HepG2 (cell line): ENCODE measurements around the gene FRAS1. TPM values are rescaled to one million over a fixed set of nuclear protein-coding genes. Genes with fewer than 3 reads are reported as not detected.

ENCODE experiments used
- ATAC-seq: fragments of 200-7000 bp; cut with Tn5 transposase; 3 replicates; pipeline ENCODE4 v1.9.1; 2020; ENCODE audit warnings: mild to moderate bottlenecking, moderate library complexity
- BruUV-seq: library from RNA; stranded (reverse); fragments of 400-500 nt; replicated peaks from 2 replicates; lab custom pipeline; 2021; lab: Mats Ljungman, UMichigan
- CTCF ChIA-PET: fragments of 300-600 bp; formaldehyde crosslinking; extraction: SDS; loops from one replicate; lab custom pipeline; 2021; ENCODE audit warnings: low total read pairs, inconsistent platforms, low intra/inter-chr PET ratio; lab: Yijun Ruan, JAX
- POLR2A ChIA-PET: fragments of 350-600 bp; sonication (Branson Sonifier 250); formaldehyde crosslinking; loops from one replicate; lab custom pipeline; 2020; ENCODE audit warnings: antibody characterized with exemption, inconsistent platforms; lab: Yijun Ruan, JAX
- DNase-seq: peaks from one replicate; pipeline ENCODE4 v3.0.0-alpha.2; 2015; ENCODE audit warnings: low spot score
- FAIRE-seq: peaks from 3 replicates; lab custom pipeline; 2011; peaks lifted over from hg19 to GRCh38; lab: Jason Lieb, UNC
- H2AFZ ChIP-seq: one replicate; pipeline ENCODE4 v1.6.1; 2011; ENCODE audit warnings: low read length, inconsistent platforms
- H3K27ac ChIP-seq: fragments of 300-600 bp; 3 replicates; pipeline ENCODE4 v1.8.0; 2011; ENCODE audit warnings: mixed run types, mild to moderate bottlenecking, mixed read lengths, low read length, inconsistent platforms; ENCODE audit not compliant: insufficient read depth; ENCODE audit errors: extremely low read length
- H3K27me3 ChIP-seq, 2 experiments: fragments of 200-600 bp in 1 of 2; 2 replicates in 1 of 2; 3 replicates in 1 of 2; pipeline versions ENCODE4 v1.6.0 to v1.8.0; 2011; ENCODE audit warnings: low read length in 2 of 2, mild to moderate bottlenecking in 2 of 2, moderate library complexity in 2 of 2, inconsistent platforms in 1 of 2; ENCODE audit not compliant: insufficient read depth in 2 of 2, control insufficient read depth in 1 of 2
- H3K36me3 ChIP-seq, 2 experiments: fragments of 200-600 bp in 1 of 2; replicated peaks in 1 of 2; 2 replicates in 1 of 2; 3 replicates in 1 of 2; pipeline versions ENCODE4 v1.5.1 to v1.8.0; 2011; ENCODE audit warnings: low read length in 2 of 2, inconsistent platforms in 1 of 2; ENCODE audit not compliant: insufficient read depth in 2 of 2, control insufficient read depth in 1 of 2
- H3K4me1 ChIP-seq: 2 replicates; pipeline ENCODE4 v1.5.1; 2012; ENCODE audit warnings: low read length, inconsistent platforms; ENCODE audit not compliant: insufficient read depth
- H3K4me2 ChIP-seq: 2 replicates; pipeline ENCODE4 v1.6.0; 2011; ENCODE audit warnings: low read depth, low read length, inconsistent platforms
- H3K4me3 ChIP-seq, 3 experiments: fragments of 200-600 bp in 1 of 3; sonication (generic), shearing (Covaris generic) in 1 of 3; replicated peaks in 1 of 3; 2 replicates each; pipeline ENCODE4 v1.5.1; 2011 to 2016; ENCODE audit warnings: low read length in 3 of 3, inconsistent platforms in 2 of 3, low read depth in 2 of 3, mild to moderate bottlenecking in 2 of 3, control low read depth in 1 of 3, mixed read lengths in 1 of 3; ENCODE audit not compliant: insufficient read depth in 1 of 3
- H3K79me2 ChIP-seq: one replicate; pipeline ENCODE4 v1.6.1; 2011; ENCODE audit warnings: low read length, inconsistent platforms; ENCODE audit not compliant: insufficient read depth
- H3K9ac ChIP-seq: 2 replicates; pipeline ENCODE4 v1.6.0; 2011; ENCODE audit warnings: mild to moderate bottlenecking, low read depth, low read length, inconsistent platforms; ENCODE audit not compliant: insufficient read depth
- H3K9me3 ChIP-seq: 2 replicates; pipeline ENCODE4 v1.5.1; 2012; ENCODE audit warnings: mild to moderate bottlenecking, low read length
- H4K20me1 ChIP-seq: 2 replicates; pipeline ENCODE4 v1.6.0; 2011; ENCODE audit warnings: inconsistent platforms, mild to moderate bottlenecking, low read length, moderate library complexity; ENCODE audit not compliant: insufficient read depth
- ARID2 ChIP-seq: sonication (generic); formaldehyde crosslinking; IDR thresholded peaks from 2 replicates; pipeline ENCODE4 v1.8.1; 2022; ENCODE audit warnings: mild to moderate bottlenecking, missing genetic modification reagents, borderline replicate concordance
- GATAD2A ChIP-seq: IDR thresholded peaks from 2 replicates; pipeline ENCODE4 v1.6.1; 2016
- HIC2 ChIP-seq: sonication (generic); formaldehyde crosslinking; IDR thresholded peaks from 2 replicates; pipeline ENCODE4 v1.9.0; 2022; ENCODE audit warnings: low read depth, missing genetic modification reagents
- HIVEP1 ChIP-seq: sonication (generic); formaldehyde crosslinking; IDR thresholded peaks from 2 replicates; pipeline ENCODE4 v1.4.0; 2020; ENCODE audit warnings: mild to moderate bottlenecking, missing genetic modification reagents
- HMG20A ChIP-seq: IDR thresholded peaks from 2 replicates; pipeline ENCODE4 v1.6.1; 2016; ENCODE audit warnings: borderline replicate concordance
- HNF4A ChIP-seq: sonication (generic); formaldehyde crosslinking; IDR thresholded peaks from 2 replicates; pipeline ENCODE4 v1.4.0; 2020; ENCODE audit warnings: missing genetic modification reagents
- NFKB2 ChIP-seq: sonication (generic); formaldehyde crosslinking; IDR thresholded peaks from 2 replicates; pipeline ENCODE4 v1.4.0; 2020; ENCODE audit warnings: missing genetic modification reagents, borderline replicate concordance
- PAX8 ChIP-seq: sonication (generic); formaldehyde crosslinking; IDR thresholded peaks from 2 replicates; pipeline ENCODE4 v1.8.0; 2022; ENCODE audit warnings: mild to moderate bottlenecking, missing genetic modification reagents, borderline replicate concordance
- RCOR2 ChIP-seq: IDR thresholded peaks from 2 replicates; pipeline ENCODE4 v1.6.1; 2016; ENCODE audit warnings: missing biosample characterization, missing genetic modification reagents
- RFX1 ChIP-seq: fragments of 450-650 bp; IDR thresholded peaks from 2 replicates; pipeline ENCODE4 v1.6.1; 2017
- TFE3 ChIP-seq: IDR thresholded peaks from 2 replicates; pipeline ENCODE4 v1.6.1; 2016
- ZNF10 ChIP-seq: sonication (generic); formaldehyde crosslinking; IDR thresholded peaks from 2 replicates; pipeline ENCODE4 v1.4.0; 2020; ENCODE audit warnings: mild to moderate bottlenecking, low read depth, missing genetic modification reagents, borderline replicate concordance
- ZNF644 ChIP-seq: IDR thresholded peaks from 2 replicates; pipeline ENCODE4 v1.6.1; 2016; ENCODE audit warnings: low read depth
- ZNF839 ChIP-seq: sonication (generic); formaldehyde crosslinking; IDR thresholded peaks from 2 replicates; pipeline ENCODE4 v1.4.0; 2020; ENCODE audit warnings: missing genetic modification reagents, mild to moderate bottlenecking, borderline replicate concordance
- WGBS: methylation state at CpG from one replicate; pipeline ENCODE4 v1.1.6; 2017; ENCODE audit warnings: low lambda C conversion rate; 5-methylcytosine and 5-hydroxymethylcytosine counted together
- in situ Hi-C: cut with HindIII; loops from 2 replicates; pipeline ENCODE4 v1.10.0; 2017; ENCODE audit warnings: low pct_unique_long_range_greater_than_20kb; ENCODE audit not compliant: extremely low pct_ligation_motif_present
- intact Hi-C: fragments of 100-400 bp; cut with micrococcal nuclease; formaldehyde crosslinking; loops from one replicate; pipeline ENCODE4 v1.10.0; 2022; ENCODE audit not compliant: unreplicated experiment
- polyA plus RNA-seq, 8 experiments: library from polyadenylated mRNA; depleted of rRNA in 3 of 8; stranded (reverse) in 7 of 8; unstranded in 1 of 8; fragments of >200 nt; fragmentation: Illumina TruSeq in 4 of 8; extraction: Trizol in 4 of 8; gene quantifications; 2 replicates each; pipeline versions ENCODE4 v1.2.1 to v1.2.3, GENCODE V29; 2011 to 2016; ENCODE audit warnings: low read depth in 4 of 8, missing spikeins in 1 of 8, mixed read lengths in 1 of 8; ENCODE audit not compliant: insufficient read depth in 1 of 8
- total RNA-seq, 5 experiments: library from RNA; depleted of rRNA; stranded (reverse); fragments of >200 nt; fragmentation: Illumina TruSeq; extraction: Trizol; gene quantifications; 2 replicates each; pipeline ENCODE4 v1.2.3, GENCODE V29; 2016; ENCODE audit warnings: low read depth in 1 of 5

Gene FRAS1
- total and polyA plus RNA-seq, 2 of the 13 experiments (the other 11 are each of a cell fraction or from before 2014, with no cell fraction given) = 22.5 to 31.6 TPM

GRCh38 chr4:78205591-78205990 is 148.5 kb downstream of the FRAS1 start (continued):
- TF ChIP-seq ZNF644 (CRISPR knock-in tag) (no peak), HIC2 (CRISPR knock-in tag) (no peak), ZNF10 (no peak), PAX8 (CRISPR knock-in tag) (no peak), HIVEP1 (CRISPR knock-in tag) (no peak), ZNF839 (CRISPR knock-in tag) (no peak), RFX1 (no peak)
- TF ChIP-seq, all 625 proteins: peak for 0

- Histone ChIP-seq H3K36me3 (no peaks in the 10 kb centered on the region; a peak in 1 of 5 replicates), H3K27me3 (no peaks in the 10 kb centered on the region), H3K4me2 (no peak overlapping the region), H3K4me1 (peaks cover 61% of the 10 kb centered on the region), H3K27ac (no peak overlapping the region), H3K9ac (no peak overlapping the region), H3K4me3 (no peak overlapping the region), H3K79me2 (peaks cover 9% of the 10 kb centered on the region), H3K9me3 (no peaks in the 10 kb centered on the region), H4K20me1 (no peaks in the 10 kb centered on the region), H2AFZ (no peak overlapping the region)
- 51% methylated on average over 3 of the region's 3 CpGs for WGBS
- DNase-seq = peak; percentile 37
- FAIRE-seq = peak; percentile 26
- TF ChIP-seq ARID2 (CRISPR knock-in tag) = no peak
- no peak for TF ChIP-seq NFKB2
- TF ChIP-seq GATAD2A (CRISPR knock-in tag) = peak; percentile 39
- TF ChIP-seq RCOR2 = 0 out of 2 replicates have a peak, but pooled peaks have one; percentile 20
- TF ChIP-seq TFE3 (CRISPR knock-in tag) = peak; percentile 17; the same call in 1 of the 2 replicates
- peak; percentile 22; the same call in 1 of the 2 replicates for TF ChIP-seq HMG20A (CRISPR knock-in tag)
- TF ChIP-seq HNF4A (CRISPR knock-in tag) = peak; percentile 35
- BruUV-seq = no TSS peak
- CTCF ChIA-PET = no interaction called here
- POLR2A ChIA-PET = interaction anchor here (1.2 kb wide), 1 partner anchor 22 kb away, joined by 3 read pairs; no protein-coding TSS in a partner anchor
- intact Hi-C loops = no loop called here
- peak; percentile 30; the same call in 2 of the 3 replicates for ATAC-seq
- in situ Hi-C loops = no loop called here
Measured at GRCh38 chr4:78207541-78207940, 150.4 kb downstream of the FRAS1 start.
